IPS-15b (cell line): Measurements from ENCODE around the gene FUBP1.

ENCODE experiments used
- H3K27me3 ChIP-seq: one replicate; pipeline ENCODE4 v1.6.1; 2013; ENCODE audit warnings: low read length; ENCODE audit not compliant: control insufficient read depth, insufficient read depth
- H3K36me3 ChIP-seq: one replicate; pipeline ENCODE4 v1.6.1; 2013; ENCODE audit warnings: low read length; ENCODE audit not compliant: control insufficient read depth, insufficient read depth
- H3K4me1 ChIP-seq: one replicate; pipeline ENCODE4 v1.6.1; 2013; ENCODE audit warnings: mild to moderate bottlenecking, low read length; ENCODE audit not compliant: control insufficient read depth, insufficient read depth
- H3K4me3 ChIP-seq: one replicate; pipeline ENCODE4 v1.5.1; 2013; ENCODE audit warnings: low read depth, low read length
- H3K9ac ChIP-seq: one replicate; pipeline ENCODE4 v1.6.1; 2013; ENCODE audit warnings: low read depth, mild to moderate bottlenecking, low read length
- H3K9me3 ChIP-seq: one replicate; pipeline ENCODE4 v1.6.1; 2013; ENCODE audit warnings: mild to moderate bottlenecking, low read length; ENCODE audit not compliant: control insufficient read depth, insufficient read depth

The FUBP1 gene

GRCh38 chr1:77899647-77900320 lies 79.1 kb downstream of the FUBP1 start:
- Histone ChIP-seq H3K9ac (no peak overlapping the region), H3K36me3 (no peaks in the 10 kb centered on the region), H3K27me3 (no peaks in the 10 kb centered on the region), H3K4me3 (no peak overlapping the region), H3K9me3 (no peaks in the 10 kb centered on the region), H3K4me1 (no peaks in the 10 kb centered on the region)
